IPS-NIHi7 (cell line): ENCODE results near the gene MTA3.
"Not testable (repeated sequence)": the region's sequence is repeated elsewhere in the genome, so short reads cannot be mapped to it uniquely, and the experiment has no call there.

ENCODE experiments used
- DNase-seq: peaks from one replicate; pipeline ENCODE4 v3.0.0; 2012; ENCODE audit warnings: mixed read lengths; ENCODE audit errors: extremely low spot score

The MTA3 gene

DNA sequence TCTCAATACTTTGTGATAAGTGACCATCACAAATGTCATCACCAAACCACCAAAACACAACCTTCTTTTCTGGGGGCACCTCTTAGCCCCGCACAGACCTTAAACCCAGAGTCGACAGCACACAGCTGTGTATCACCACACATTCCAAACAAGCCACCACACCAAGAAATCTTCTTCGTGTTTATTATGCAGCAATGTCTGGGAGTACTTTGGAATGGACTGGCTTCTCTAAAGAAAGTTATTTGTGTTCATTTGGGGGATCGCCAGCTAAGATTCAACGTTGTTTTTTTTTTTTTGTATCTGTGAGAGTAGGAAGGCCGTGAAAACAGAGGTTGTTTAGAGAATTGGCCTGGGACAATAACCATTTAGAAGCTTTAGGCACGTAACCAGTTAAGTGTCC lies 1.1 kb upstream of the MTA3 start:
- no peak for DNase-seq

DNA sequence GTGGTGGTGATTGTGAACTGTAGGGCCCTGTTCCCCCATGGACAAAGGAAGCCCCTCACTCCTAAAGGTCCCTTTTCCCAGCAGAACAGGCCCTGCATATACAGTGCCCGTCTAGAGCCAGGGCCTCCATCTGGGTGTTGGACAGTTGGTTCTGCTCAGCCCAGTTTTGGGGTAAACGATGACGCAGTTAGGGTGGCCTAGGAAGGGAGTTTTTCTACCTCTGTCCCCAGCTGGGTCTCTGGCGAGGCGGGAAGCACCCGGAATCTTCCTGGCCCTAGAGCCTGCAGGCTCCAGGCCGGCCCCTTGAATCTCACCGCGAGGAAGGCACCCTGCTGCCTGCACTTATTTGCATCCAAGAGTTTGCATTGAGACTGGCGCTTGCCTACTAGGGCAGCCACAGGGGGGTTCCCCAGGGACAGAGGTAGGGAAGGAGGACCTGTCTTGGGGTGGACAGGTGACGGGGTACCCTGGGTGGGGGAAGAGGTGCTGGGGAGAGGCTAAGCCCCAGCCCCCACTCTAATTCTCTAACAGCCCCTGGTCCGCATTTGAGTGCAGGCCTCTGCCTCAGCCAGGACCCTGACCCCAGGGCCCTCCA lies 529 bp upstream of the MTA3 start:
- DNase-seq: peak; percentile 74

DNA sequence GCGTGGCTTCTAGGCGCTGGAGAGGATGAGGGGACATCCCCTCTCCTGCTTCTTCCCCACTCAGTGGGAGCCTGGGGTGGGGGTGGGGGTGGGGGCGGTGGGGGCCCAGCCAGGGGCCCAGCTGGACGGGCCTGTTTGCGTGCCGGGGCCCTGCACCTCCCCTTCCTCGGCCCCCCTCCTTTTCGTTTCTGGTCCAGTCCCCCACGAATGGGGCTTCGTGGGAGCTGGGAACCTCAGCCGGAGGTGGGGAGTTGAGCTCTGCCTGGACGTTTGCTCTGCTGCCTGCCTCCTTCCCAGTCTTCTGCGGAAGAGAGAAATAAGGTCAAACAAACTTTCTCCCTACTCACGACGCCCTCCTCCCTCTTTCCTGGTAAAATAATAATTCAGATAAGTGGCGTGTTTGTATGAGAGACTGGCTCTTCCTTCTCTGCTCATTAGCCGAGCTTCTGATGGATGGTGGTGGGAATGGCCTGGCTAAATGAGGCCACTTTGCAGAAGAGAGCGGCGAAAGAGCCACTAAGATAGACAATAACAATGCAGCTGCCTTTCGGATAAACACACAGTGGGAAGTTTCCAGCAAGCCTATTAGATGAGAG lies 782 bp downstream of the MTA3 start:
- DNase-seq: peak; percentile 32

DNA sequence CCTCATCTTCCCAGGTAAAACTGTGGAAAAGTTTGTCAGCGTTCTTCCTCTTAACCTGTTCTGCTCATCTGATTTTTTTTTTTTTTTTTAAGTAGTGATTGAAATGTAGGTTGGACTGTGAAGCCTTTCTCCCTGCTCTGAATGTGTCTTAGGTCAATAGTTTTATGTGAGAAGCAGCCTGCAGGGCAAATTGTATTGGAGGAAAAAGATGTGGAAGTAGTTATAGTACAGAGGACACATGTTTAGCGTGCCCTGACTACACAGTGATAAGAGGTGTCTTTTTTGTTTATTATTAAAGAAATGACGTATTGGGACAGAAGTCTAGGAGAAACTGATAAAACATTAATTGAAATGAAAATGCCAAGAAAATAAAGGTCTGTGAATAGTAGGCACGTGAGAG lies 1.5 kb downstream of the MTA3 start:
- no peak for DNase-seq

DNA sequence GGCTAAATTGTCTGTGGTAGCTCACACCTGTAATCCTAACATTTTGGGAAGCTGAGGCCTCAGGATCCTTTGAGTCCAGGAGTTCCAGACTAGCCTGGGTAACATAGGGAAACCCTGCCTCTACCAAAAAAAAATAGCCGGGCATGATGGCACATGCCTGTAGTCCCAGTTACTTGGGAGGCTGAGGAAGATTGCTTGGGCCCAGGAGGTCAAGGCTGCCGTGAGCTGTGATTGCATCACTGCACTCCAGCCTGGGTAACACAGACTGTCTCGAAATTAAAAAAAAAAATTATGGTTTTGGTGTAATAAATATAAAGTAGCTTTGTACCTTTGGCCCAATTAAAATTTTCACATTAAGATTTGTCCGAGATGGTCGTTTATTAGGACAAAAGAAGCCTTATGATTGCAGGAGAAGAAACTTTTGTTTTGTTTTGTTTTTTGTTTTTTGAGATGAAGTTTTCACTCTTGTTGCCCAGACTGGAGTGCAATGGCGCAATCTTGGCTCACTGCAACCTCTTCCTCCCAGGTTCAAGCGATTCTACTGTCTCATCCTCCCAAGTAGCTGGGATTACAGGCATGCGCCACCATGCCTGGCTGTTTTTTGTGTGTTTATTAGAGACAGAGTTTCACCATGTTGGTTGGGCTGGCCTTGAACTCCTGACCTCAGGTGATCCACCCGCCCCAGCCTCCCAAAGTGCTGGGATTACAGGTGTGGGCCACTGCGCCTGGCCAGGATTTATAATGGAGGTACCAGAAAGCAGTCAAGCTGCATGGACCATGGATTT lies 4.1 kb downstream of the MTA3 start:
- no peak for DNase-seq

DNA sequence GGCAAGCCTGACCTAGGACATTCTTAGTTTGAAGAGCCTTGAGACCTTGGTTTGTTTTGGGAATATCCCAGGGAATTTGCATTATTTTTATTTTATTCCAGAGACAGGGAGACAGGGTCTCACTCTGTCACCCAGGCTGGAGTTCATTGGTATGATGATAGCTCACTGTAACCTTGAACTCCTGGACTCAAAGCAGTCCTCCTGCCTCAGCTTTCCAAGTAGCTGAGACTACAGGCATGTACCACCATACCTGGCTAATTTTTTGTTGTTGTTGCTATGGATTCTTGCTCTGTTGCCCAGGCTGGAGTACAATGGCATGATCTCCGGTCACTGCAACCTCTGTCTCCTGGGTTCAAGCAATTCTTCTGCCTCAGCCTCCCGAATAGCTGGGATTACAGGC lies 4.8 kb downstream of the MTA3 start:
- DNase-seq: no peak

DNA sequence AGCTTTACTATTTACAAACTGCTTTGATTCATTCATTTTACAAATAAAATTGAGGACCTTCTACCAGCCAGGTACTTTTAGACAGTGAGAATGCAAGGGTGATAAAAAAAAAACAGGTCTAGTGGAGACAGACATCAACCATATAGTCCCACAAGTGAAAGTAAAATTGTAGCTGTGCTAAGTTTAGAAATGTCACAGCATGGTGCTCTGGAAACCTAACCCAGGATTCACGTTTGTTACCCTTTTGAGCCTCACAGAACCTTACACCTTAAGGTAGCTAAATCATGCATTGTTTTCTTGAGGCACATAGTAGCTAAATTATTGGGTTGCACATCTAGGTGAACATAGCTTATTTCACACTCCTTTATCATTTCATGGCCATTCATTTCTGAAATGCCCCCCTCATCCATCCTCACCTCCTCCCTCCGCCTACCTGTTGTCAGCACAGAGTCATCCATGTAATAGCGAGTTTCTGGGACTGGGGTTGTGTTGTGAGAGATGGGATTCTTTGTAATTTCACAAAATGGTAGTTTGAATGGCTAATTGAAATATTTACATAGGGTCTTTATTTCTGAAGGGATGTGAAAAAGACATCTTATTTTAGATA lies 7.1 kb downstream of the MTA3 start:
- DNase-seq: no peak

DNA sequence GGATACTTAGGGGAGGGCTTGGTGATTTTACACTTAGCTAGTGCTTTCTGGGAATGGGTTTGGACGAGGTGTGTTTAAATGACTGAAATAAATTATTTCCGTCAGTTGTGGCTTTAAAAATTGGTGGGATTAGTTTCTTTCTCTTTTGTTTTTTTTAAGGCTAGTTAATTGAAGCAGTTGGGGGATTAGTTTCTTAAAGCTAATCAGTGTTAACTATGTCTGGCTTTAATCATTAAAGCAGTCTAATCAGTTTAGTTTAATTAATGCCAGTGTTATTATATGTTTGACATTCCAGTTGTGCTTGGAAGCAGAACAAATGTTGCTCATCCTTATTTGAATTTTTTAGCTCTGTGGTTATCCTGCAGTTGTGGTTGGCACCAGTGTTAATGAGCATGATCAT lies 10.2 kb downstream of the MTA3 start:
- DNase-seq: no peak

DNA sequence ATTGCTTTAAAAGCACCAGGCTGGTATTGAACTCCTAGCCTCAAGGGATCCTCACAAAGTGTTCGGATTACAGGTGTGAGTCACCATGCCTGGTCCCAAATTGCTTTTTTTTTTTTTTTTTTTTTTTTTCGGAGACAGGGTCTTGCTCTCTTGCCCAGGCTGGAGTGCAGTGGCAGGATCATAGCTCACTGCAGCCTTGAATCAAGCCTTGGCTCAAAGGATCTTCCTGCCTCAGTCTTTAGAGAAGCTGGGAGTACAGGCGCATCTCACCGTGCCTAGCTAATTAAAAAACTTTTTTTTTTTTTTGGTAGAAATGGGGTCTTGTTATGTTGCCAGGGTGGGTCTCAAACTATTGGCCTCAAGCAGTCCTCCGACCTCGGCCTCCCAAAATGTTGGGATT lies 12.8 kb downstream of the MTA3 start:
- no peak for DNase-seq

DNA sequence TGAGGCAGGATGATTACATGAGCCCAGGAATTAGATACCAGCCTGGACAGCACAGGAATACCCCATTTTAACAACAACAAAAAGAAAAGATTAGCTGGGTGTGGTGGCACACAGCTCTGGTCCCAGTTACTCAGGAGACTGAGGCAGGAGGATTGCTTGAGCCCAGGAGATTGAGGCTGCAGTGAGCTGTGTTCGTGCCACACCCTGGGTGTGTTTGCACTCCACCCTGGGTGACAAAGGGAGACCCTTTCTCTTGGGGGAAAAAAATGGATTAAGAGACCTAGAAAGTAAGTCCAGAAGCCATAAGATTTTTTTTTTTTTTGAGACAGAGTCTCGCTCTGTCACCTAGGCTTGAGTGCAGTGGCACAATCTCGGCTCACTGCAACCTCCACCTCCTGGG lies 16.2 kb downstream of the MTA3 start:
- DNase-seq: not testable (repeated sequence)

DNA sequence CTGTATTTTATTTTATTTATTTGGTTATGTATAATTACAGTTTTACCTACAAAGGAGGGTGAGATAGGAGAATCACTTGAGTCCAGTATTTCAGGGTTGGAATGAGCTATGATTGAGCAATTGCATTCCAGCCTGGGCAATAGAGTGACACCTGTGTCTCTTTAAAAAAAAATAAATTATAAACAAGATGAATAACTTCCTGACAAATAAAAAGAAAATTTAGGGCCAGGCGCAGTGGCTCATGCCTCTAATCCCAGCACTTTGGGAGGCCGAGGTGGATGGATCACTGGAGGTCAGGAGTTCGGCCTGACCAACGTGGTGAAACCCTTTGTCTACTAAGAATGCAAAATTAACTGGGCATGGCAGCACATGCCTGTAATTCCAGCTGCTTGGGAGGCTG lies 17.3 kb downstream of the MTA3 start:
- no peak for DNase-seq

DNA sequence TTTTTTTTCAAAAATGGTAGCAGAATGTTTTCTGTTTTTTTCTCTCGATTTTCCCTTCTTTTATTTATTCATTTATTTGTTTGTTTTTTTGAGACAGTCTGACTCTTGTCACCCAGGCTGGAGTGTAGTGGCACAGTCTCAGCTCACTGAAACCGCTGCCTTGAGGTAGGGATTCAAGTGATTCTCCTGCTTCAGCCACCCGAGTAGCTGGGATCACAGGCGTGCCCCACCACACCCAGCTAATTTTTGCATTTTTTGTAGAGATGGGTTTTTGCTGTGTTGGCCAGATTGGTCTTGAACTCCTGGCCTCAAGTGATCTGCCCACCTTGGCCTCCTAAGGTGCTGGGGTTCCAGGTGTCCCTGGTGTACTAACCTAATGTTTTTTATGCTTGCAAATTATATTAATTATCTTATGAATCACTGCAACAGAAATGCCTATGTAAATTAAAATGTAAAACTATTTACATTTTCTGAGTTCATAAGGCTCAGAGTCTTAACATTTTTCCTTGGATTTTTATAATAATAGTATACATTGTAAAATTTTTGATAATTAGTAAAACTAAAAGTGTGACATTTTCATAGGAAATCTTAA lies 19.2 kb downstream of the MTA3 start:
- DNase-seq: no peak

DNA sequence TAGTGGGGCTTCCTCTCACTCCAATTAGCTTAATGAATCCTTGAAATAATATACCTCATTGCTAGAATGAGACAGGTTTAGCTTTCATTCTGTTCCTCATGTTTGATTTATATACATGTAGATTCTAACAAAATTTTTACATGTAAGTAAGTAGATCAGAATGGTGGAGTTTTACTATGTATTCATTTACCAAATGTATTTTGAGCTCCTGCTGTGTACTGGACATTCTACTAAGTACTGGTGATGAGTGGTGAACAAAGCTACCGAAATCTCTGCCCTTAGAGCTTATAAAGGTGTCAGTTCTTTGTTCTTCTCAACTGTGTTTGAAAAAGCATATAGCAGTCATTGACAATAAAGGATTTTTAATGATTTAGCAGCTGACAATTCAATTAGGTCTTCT lies 19.7 kb downstream of the MTA3 start:
- DNase-seq: no peak

DNA sequence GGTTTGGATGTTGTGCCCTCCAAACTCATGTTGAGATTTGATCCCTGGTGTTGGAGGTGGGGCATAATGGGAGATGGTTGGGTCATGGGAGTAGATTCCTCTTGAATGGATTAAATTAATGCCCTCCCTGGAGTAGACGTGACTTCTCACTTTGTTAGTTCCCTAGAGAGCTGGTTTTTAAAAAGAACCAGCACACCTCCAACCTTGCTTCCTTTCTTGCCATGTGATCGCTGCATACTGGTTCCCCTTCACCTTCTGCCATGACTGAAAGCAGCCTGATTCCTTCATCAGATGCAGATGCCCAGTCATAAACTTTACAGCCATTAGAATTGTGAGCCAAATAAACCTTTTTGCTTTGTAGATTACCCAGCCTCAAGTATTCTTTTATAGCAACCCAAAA lies 21.7 kb downstream of the MTA3 start:
- DNase-seq: no peak

DNA sequence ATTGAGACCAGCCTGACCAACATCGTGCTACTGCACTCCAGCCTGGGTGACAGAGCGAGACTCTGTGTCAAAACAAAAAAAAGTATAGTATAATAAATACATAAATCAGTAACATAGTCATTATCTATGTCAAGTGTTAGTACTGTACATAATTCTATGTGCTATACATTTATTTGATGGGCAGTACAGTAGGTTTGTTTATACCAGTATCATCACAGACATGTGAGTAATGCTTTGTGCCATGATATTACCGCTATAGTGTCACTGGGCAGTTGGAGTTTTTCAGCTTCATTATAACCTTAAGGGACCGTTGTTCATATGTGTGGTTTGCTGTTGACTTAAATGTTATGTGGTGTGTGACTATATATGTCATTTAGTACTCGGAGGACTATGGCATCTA lies 24.9 kb downstream of the MTA3 start:
- DNase-seq: no peak

DNA sequence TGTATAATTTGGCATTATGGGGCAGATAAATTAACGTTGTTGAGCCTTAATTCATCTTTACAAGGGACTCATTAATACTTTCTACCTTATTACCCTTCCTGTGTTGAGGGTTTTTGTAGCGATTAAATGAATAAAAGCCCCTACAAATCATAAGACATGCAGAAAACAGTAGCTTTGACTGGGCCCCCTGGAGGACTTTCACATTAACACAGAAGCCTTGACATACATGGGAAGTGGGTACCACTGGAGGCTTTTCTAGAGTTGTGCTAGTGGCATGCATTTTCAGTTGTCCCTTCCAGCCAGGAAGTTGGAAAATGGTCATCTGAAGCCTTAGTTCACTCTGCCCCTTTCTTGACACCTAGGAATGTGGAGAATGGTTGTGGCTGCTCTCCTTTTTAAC lies 30.2 kb downstream of the MTA3 start:
- DNase-seq: peak; percentile 18

DNA sequence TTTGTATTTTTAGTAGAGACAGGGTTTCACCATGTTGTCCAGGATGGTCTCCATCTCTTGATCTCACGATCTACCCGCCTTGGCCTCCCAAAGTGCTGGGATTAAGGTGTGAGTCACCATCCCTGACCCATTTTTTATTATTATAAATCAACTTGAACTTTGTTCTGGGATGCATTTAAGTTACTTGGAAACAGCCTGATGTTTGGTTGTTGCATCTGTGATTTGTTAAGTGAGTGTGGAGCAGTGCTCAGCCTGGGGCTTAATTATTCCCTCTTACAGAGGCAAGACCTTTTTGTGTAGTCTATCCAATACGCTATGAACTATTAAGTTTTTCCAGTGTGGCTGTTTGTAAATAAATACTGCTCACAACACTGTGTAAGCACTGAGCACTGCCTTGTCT lies 32.6 kb downstream of the MTA3 start:
- no peak for DNase-seq

DNA sequence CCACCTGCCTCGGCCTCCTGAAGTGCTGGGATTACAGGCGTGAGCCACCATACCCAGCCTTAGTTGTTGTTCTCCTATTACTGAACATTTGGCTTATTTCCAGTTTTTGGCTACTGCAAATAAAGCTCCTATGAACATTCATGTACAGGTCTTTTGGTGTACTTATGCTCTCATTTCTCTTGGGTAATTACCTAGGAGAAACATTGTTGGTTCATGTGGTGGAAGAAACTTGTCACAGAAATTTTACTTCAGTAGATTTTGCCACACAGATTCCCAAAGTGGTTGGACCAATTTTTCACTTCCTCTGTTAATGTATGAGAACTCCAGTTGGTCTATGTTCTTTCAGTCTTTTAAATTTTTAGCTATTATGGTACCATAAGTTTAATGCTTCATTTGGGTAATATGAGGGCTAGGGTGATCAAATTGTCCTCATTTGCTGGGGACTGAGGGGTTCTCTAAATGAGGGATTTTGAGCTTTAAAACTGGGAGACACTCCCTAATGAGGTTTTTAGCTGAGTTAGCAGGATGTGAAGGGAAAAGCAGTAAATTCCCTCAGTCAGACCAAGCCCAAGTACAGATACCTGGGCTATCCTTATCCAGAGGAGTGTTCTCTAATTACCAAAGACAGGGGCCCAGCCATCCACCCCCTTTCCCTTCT lies 33.9 kb downstream of the MTA3 start:
- no peak for DNase-seq

DNA sequence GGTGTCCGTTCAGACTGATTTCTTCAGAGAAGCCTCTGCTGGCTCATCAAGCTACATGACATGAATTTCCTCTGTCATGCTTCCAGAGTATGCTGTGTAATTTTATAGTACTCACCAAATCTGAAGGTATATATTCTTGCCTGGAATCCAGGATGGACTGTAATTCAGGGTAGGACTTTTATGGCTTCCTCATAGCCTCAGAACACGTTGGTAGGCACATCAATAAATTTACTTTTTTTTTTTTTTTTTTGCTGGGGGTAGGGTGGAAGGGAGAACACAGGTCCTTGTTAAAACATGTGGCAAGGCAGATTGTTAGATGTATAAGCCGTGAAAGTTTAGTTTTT lies 34.4 kb downstream of the MTA3 start:
- DNase-seq: no peak

DNA sequence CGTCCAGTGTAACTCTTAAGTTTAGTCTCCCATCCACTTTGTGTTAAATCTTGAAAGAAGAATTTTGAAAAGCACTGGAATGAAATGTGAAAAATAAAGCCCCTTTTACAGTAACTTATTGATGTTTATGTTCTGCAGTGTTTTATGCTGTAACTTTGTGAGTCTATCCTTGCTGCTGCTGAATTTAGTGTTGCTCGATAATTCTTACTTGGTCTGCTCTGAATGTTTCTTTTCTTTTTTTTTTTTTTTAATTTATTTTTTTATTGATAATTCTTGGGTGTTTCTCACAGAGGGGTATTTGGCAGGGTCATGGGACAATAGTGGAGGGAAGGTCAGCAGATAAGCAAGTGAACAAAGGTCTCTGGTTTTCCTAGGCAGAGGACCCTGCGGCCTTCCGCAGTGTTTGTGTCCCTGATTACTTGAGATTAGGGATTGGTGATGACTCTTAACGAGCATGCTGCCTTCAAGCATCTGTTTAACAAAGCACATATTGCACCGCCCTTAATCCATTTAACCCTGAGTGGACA lies 36.0 kb downstream of the MTA3 start:
- DNase-seq: not testable (repeated sequence)

DNA sequence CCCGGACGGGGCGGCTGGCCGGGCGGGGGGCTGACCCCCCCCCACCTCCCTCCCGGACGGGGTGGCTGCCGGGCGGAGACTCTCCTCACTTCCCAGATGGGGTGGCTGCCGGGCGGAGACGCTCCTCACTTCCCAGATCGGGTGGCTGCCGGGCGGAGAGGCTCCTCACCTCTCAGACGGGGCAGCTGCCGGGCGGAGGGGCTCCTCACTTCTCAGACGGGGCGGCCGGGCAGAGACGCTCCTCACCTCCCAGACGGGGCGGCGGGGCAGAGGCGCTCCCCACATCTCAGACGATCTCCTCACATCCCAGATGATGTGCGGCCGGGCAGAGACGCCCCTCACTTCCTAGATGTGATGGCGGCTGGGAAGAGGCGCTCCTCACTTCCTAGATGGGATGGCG lies 37.7 kb downstream of the MTA3 start:
- not testable (repeated sequence) for DNase-seq

DNA sequence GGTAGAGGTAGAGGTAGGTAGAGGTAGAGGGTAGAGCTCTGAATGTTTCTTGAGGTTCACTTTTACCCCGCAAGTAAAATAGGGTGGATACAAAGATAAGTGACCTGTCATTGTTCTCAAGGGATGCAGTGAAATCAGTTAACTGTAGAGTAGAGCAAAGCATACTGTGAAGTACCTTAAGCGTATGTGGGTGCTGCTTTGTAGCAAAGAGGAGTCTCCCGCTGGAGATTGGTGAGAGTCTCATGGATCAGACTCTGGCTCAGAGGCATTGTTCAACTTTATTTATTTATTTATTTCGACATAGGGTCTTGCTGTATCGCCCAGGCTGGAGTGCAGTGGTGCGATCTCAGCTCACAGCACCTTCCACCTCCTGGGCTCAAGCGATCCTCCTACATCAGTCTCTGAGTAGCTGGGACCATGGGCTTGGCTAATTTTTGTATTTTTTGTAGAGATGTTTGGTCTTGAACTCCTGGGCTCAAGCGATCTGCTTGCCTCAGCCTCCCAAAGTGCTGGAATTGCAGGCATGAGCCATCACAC lies 38.7 kb downstream of the MTA3 start:
- DNase-seq: no peak
